A172 (cell line): ENCODE results near the gene RELCH. TPM values are rescaled to one million over a fixed set of nuclear protein-coding genes. Genes with fewer than 3 reads are reported as not detected.

ENCODE experiments used
- DNase-seq: peaks from one replicate; pipeline ENCODE4 v3.0.0-alpha.2; 2015; ENCODE audit warnings: low spot score
- total RNA-seq: library from RNA; depleted of rRNA; stranded (reverse); fragments of >200 nt; shearing (Covaris generic); gene quantifications from 2 replicates; pipeline ENCODE4 v1.2.3, GENCODE V29; 2014

Gene RELCH
- total RNA-seq, 1 experiment from 2014 or later: 13.0 TPM

GRCh38 chr18:62249478-62250097 is 62.5 kb downstream of the RELCH start:
- DNase-seq: peak; percentile 50

- DNase-seq: no peak
Measured at GRCh38 chr18:62250475-62250874, 63.4 kb downstream of the RELCH start.

GRCh38 chr18:62258093-62258492 is 71.0 kb downstream of the RELCH start:
- DNase-seq: no peak

GRCh38 chr18:62258616-62259015 is 71.6 kb downstream of the RELCH start:
- DNase-seq: no peak

DNA sequence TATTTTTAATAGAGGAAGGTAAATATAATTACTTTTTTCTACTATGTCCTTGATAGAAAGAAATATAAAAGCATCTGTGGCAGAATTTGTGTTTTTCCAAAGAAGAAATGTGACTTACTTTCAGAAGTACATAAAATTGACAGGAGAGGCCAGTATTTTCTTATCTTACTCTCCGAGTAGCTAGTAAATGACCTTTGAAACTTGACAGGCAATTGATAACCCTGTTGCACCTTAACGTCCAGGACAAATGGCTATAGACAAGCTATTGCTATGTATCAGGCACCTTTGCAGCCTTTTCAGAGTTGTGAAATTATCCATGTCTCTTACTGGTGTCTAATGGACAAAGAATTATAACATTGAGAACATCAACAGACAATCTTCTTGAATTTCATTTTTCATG is 75.0 kb downstream of the RELCH start:
- DNase-seq: no peak

GRCh38 chr18:62264984-62265383 is 77.9 kb downstream of the RELCH start:
- no peak for DNase-seq

- no peak for DNase-seq
Measured at GRCh38 chr18:62277045-62277444, 90.0 kb downstream of the RELCH start.

DNA sequence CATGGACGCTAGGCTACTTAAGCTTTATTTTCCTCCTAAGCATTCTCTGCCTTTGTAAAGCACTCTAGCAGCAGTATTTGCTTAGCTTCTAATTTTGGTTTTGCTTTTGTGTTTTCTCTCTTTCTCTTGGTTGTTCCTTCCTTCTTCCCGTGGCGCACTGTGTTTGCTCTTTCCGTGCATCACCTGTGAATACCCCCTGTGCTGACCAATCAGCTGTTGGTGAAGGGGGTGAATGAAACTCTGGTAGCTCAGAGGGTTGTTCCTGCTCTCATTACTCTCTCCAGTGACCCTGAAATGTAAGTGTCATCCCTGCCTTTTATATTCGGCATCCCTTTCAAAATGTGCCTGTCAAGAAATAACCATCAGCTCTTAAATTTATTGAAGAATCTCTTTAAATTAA is 92.5 kb downstream of the RELCH start:
- DNase-seq: no peak

DNA sequence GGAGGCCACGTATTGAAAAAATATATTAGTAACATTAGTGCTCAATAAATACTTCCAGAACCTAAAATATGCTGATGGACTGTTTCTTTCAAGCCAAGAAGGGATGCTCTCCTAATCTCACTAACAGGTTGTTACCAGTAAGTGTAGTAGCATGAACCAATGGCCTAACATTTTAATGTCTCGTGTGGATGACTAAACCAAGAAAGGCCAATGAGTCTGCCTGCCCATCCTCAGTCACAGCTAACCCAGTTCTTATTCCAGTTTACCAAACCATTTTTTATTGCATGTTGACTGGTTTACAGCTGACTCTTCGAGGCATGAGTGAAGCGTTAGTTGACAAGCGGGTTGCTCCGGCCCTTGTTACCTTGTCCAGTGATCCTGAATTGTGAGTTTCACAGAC is 93.0 kb downstream of the RELCH start:
- no peak for DNase-seq

- DNase-seq: no peak
Measured at GRCh38 chr18:62280786-62281185, 93.7 kb downstream of the RELCH start.

DNA sequence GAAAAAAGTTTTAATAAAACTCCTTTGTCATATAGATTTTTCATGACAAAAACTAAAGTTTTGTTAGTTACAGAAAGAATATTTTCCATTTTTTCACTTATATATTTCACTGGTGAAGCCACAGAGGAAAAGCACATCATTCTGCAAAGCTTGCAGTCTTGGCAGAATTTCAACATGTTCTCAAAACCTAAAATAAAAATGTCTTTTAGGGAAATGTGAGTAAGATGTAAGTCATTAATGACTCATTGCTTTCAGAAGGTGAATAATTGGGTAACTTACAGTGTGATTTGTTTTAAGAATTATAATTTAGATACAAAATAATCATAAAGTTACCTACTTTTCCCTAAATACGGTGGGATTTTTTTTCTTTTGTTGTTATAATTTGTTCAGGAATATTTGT is 94.6 kb downstream of the RELCH start:
- peak; percentile 41 for DNase-seq

- DNase-seq: peak; percentile 20
Measured at GRCh38 chr18:62282188-62282629, 95.2 kb downstream of the RELCH start.

- no peak for DNase-seq
Measured at GRCh38 chr18:62284637-62285036, 97.6 kb downstream of the RELCH start.

GRCh38 chr18:62285281-62285680 is 98.2 kb downstream of the RELCH start:
- no peak for DNase-seq

GRCh38 chr18:62287781-62288664 is 101.0 kb downstream of the RELCH start:
- DNase-seq: no peak

DNA sequence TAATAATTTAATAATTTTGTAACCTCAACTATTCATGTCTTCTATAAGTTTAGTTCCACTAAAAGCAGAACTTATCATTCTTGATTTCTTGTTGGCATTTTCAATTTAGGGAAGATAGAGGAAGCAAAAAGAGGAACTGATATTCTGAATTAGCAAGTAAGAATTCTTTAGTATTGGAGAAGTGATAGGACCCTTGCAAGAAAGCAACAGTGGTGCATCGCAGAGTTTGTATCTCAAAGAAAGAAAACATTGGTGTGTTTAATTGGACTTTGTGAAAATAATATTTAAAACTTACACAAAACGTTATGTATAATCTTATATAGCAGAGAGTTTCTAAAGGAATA is 101.6 kb downstream of the RELCH start:
- no peak for DNase-seq

- no peak for DNase-seq
Measured at GRCh38 chr18:62289047-62289446, 102.0 kb downstream of the RELCH start.

DNA sequence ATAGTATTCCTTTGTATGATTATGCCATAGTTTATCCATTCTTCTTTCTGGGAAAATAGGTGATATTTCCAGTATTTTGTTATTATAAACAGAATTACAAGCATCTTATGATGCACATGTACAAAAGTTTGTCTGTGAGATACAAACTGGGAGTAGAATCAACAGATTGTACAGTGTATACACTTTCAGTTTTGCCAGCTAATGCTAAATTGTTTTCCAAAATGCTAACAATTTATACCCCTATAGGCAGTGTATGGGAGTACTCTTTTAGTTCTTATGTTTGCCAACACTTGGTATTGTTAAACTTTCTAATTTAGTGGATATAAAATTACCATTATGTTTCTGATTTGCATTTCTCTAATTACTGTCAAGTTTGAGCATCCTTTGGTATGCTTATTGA is 107.0 kb downstream of the RELCH start:
- no peak for DNase-seq

GRCh38 chr18:62300359-62300963 is 113.4 kb downstream of the RELCH start:
- DNase-seq: no peak

DNA sequence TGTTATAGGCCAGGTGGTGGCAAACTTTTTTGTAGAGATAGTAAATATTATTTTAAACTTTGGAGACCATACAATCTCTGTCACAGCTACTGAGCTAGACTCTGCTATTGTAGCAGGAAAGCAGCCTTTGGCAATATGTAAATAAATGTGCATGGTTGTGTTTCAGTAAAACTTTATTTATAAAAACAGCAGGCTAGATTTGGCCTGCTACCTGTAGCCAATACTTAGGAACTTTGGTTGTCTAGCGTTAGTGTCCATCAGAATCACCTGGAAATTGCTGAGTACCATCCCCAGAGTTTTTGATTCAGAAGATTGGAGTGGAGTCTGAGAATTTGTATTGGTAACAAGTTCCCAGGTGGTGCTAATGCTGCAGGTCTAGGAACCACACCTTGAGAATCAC is 114.3 kb downstream of the RELCH start:
- no peak for DNase-seq

DNA sequence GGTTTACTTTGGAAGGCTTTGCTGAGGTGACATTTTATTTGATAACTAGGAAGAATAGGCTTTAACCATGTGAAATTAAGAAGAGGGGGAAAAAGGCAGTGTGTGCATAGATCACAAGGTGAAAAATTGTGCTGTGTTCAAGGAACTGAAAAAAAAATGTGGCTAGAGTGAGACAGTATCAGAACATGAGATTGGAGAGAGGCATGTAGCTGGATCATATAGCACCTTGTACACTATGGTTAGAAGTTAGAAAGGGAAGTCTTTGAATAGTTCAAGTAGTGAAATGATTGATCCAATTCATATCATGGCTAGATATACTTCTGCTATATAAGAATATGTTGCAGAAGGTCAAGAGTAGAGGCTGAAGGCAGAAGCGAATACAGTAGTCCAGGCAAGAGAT is 125.8 kb downstream of the RELCH start:
- no peak for DNase-seq

DNA sequence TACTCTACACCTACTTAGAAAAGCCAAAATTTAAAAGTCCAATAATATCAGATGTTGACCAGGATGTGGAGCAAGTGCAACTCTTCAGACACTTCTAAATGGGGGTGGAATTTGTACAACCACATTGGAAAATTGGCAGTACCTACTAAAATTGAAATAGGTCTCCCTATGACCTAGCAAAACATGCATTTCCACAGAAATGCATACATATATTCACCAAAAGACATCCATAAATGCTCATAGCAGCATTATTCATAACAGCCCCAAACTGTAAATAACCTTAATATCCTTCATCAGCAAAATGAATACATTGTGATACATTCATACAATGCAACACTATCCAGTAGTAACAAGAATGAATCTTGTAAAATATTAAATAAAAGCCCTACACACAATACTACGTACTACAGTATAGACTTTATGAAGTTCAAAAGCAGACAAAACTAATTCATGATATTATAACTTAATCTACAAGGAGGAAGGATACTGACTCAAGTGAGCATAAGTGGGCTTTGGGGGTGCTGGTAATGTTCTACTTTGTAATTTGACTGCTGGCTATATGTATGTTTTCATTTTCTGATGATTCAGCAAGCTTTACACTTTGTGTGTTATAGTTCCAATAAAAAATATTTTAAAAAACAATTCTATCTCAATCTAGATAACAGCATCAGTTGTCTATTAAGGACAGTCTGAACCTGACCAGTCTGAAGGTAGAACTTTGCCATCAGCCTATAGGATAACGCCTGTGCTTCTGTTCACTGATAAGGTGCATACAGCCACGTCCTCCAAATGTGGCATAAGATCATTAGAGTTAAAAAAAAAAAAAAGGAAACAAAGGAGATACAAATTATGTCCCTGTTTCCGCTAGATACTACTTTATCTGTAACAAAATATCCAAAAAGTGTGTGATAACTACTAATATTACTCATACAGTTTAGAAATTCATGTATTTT is 131.4 kb downstream of the RELCH start:
- DNase-seq: no peak
